ENCODE measurements around the gene PGAP2. TPM values are rescaled to one million over a fixed set of nuclear protein-coding genes. Genes with fewer than 3 reads are reported as not detected.

PGAP2 gene
- total and polyA plus RNA-seq, 10 of the 15 experiments (the other 5 are each of a cell fraction or from before 2014, with no cell fraction given): 12.3 to 37.4 (median 31.9) TPM

DNA sequence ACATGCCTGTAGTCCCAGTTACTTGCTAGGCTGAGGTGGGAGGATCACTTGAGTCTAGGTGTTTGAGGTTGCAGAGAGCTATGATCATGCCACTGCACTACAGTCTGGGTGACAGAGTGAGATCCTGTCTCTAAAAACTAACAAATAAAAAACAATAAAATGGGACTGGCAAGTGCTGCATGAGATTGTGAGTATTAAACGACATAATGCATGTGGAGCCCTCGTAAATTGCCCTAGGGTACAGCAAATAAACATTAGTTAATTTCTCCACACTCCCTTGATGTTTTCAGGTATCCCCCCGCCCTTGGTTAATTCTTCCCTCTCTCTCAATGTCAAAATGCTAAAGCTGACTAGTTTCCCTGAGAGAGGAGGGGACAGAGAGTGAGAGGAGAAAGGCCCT is 37.3 kb downstream of the PGAP2 start:
- no peak overlapping the region for H3K27ac ChIP-seq (ENCODE audit: control insufficient read depth, insufficient read depth)
- no peaks in the 10 kb centered on the region for H3K9me3 ChIP-seq (replicated peaks; ENCODE audit: control insufficient read depth, insufficient read depth, low read length)
- H3K4me1 ChIP-seq (ENCODE audit: control insufficient read depth, insufficient read depth, low read length): peaks cover 3% of the 10 kb centered on the region
- no peak for ATAC-seq
- WGBS (ENCODE audit: insufficient coverage, insufficient replicate concordance, low lambda C conversion rate, missing lambda C conversion rate): 59% methylated on average over 3 of the region's 3 CpGs
- H3K36me3 ChIP-seq (ENCODE audit: control insufficient read depth in 2 of 2, insufficient read depth in 2 of 2, low read length in 1 of 2): no peaks in the 10 kb centered on the region
- H4K20me1 ChIP-seq (ENCODE audit: control insufficient read depth, insufficient read depth): no peaks in the 10 kb centered on the region
- intact Hi-C loops (cut with micrococcal nuclease; ENCODE audit: unreplicated experiment): no loop called here
- ChIA-PET POLR2A (interaction anchor here (1.2 to 12.0 kb wide), 2 partner anchors 8 to 227 kb away, joined by 5 to 242 read pairs; partner anchors contain the start of gene STIM1), CTCF (interaction anchor here (0.8 to 39.6 kb wide), 5 partner anchors 19 to 224 kb away, joined by 3 to 1047 read pairs (median 3); partner anchors contain the start of gene STIM1), SMC1A (ENCODE audit: uncharacterized antibody, unreplicated experiment) (interaction anchor here (0.9 to 21.1 kb wide), 3 partner anchors 9 to 227 kb away, joined by 3 to 805 read pairs (median 7); no protein-coding TSS in a partner anchor), RAD21 (ENCODE audit: unreplicated experiment) (interaction anchor here (3.6 to 16.5 kb wide), 2 partner anchors 9 to 220 kb away, joined by 24 to 605 read pairs; partner anchors contain the start of gene STIM1)
- no peak overlapping the region for H3K4me3 ChIP-seq
- no peak for FAIRE-seq
- H3K79me2 ChIP-seq (ENCODE audit: control insufficient read depth, insufficient read depth, low read length): peaks cover under 1% of the 10 kb centered on the region; the same call in 1 of the 2 replicates
- no peak overlapping the region for H3K9ac ChIP-seq (ENCODE audit: control insufficient read depth, insufficient read depth, low read length)
- H3K27me3 ChIP-seq (replicated peaks in 1 of 2; ENCODE audit: control insufficient read depth in 2 of 2, insufficient read depth in 2 of 2, low read length in 1 of 2): no peaks in the 10 kb centered on the region
- in situ Hi-C loops (cut with MboI): loop anchor here (5.0 to 25.0 kb wide), 2 partner anchors 222 to 542 kb away; partner anchors contain the start of gene TRIM21
- no peak overlapping the region for H3K4me2 ChIP-seq (ENCODE audit: control insufficient read depth, insufficient read depth)
- TF ChIP-seq, protein P1, sequence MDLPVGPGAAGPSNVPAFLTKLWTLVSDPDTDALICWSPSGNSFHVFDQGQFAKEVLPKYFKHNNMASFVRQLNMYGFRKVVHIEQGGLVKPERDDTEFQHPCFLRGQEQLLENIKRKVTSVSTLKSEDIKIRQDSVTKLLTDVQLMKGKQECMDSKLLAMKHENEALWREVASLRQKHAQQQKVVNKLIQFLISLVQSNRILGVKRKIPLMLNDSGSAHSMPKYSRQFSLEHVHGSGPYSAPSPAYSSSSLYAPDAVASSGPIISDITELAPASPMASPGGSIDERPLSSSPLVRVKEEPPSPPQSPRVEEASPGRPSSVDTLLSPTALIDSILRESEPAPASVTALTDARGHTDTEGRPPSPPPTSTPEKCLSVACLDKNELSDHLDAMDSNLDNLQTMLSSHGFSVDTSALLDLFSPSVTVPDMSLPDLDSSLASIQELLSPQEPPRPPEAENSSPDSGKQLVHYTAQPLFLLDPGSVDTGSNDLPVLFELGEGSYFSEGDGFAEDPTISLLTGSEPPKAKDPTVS (IDR thresholded peaks at IDR 0.05; ENCODE audit: low read depth, low read length): no peak
- TF ChIP-seq IKZF2 (IDR thresholded peaks at IDR 0.05) (no peak), PML (IDR thresholded peaks at IDR 0.05; ENCODE audit: low read length) (no peak), SP1 (IDR thresholded peaks at IDR 0.05; ENCODE audit: low read depth, low read length) (no peak), ETV6 (conservative IDR thresholded peaks at IDR 0.05 in 1 of 2, IDR thresholded peaks at IDR 0.05 in 1 of 2; ENCODE audit: borderline replicate concordance in 1 of 2, low read depth in 1 of 2) (no peak), CBFB (IDR thresholded peaks at IDR 0.05; ENCODE audit: low read depth) (no peak), ZZZ3 (IDR thresholded peaks at IDR 0.05; ENCODE audit: control insufficient read depth, insufficient read length, low read depth) (no peak), STAT1 (conservative IDR thresholded peaks at IDR 0.05) (no peak), ZNF384 (IDR thresholded peaks at IDR 0.05; ENCODE audit: borderline replicate concordance, low read depth, low read length) (no peak), SMAD5 (IDR thresholded peaks at IDR 0.05; ENCODE audit: low read depth) (no peak)
- TF ChIP-seq, protein P2, sequence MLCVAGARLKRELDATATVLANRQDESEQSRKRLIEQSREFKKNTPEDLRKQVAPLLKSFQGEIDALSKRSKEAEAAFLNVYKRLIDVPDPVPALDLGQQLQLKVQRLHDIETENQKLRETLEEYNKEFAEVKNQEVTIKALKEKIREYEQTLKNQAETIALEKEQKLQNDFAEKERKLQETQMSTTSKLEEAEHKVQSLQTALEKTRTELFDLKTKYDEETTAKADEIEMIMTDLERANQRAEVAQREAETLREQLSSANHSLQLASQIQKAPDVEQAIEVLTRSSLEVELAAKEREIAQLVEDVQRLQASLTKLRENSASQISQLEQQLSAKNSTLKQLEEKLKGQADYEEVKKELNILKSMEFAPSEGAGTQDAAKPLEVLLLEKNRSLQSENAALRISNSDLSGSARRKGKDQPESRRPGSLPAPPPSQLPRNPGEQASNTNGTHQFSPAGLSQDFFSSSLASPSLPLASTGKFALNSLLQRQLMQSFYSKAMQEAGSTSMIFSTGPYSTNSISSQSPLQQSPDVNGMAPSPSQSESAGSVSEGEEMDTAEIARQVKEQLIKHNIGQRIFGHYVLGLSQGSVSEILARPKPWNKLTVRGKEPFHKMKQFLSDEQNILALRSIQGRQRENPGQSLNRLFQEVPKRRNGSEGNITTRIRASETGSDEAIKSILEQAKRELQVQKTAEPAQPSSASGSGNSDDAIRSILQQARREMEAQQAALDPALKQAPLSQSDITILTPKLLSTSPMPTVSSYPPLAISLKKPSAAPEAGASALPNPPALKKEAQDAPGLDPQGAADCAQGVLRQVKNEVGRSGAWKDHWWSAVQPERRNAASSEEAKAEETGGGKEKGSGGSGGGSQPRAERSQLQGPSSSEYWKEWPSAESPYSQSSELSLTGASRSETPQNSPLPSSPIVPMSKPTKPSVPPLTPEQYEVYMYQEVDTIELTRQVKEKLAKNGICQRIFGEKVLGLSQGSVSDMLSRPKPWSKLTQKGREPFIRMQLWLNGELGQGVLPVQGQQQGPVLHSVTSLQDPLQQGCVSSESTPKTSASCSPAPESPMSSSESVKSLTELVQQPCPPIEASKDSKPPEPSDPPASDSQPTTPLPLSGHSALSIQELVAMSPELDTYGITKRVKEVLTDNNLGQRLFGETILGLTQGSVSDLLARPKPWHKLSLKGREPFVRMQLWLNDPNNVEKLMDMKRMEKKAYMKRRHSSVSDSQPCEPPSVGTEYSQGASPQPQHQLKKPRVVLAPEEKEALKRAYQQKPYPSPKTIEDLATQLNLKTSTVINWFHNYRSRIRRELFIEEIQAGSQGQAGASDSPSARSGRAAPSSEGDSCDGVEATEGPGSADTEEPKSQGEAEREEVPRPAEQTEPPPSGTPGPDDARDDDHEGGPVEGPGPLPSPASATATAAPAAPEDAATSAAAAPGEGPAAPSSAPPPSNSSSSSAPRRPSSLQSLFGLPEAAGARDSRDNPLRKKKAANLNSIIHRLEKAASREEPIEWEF (IDR thresholded peaks at IDR 0.05; ENCODE audit: insufficient replicate concordance, low read depth, low read length): no peak
- no peak overlapping the region for H2AFZ ChIP-seq (ENCODE audit: control insufficient read depth, low read depth, low read length)
- no TSS peak for BruUV-seq (replicated peaks)
- no peak for DNase-seq (ENCODE audit: low read depth, low spot score)

Data from GM12878 (cell line).